B cell (primary cell): Measurements from ENCODE around the gene TOR1A. TPM values are rescaled to one million over a fixed set of nuclear protein-coding genes. Genes with fewer than 3 reads are reported as not detected.

Source experiments
- ATAC-seq: fragments of 200-7000 bp; cut with Tn5 transposase; one replicate; pipeline ENCODE4 v1.10.0; 2021; ENCODE audit warnings: low read depth, mild to moderate bottlenecking, moderate number of reproducible peaks, moderate library complexity
- CTCF ChIA-PET: fragments of 350-600 bp; sonication (Branson Sonifier 250); formaldehyde crosslinking; loops from one replicate; lab custom pipeline; 2021; ENCODE audit warnings: antibody characterized with exemption, inconsistent platforms; lab: Charles Lee
- POLR2A ChIA-PET: fragments of 350-600 bp; sonication (Branson Sonifier 250); formaldehyde crosslinking; loops from one replicate; lab custom pipeline; 2021; ENCODE audit warnings: antibody characterized with exemption; lab: Charles Lee
- DNase-seq: peaks from one replicate; pipeline ENCODE4 v3.0.0; 2013
- H2AFZ ChIP-seq: 2 replicates; pipeline ENCODE4 v1.6.1; 2012; ENCODE audit warnings: mild to moderate bottlenecking, low read depth, low read length; ENCODE audit not compliant: insufficient read depth, poor library complexity, severe bottlenecking
- H3K27ac ChIP-seq, 2 donors: 1 replicate in 1 of 2; 2 replicates in 1 of 2; pipeline ENCODE4 v1.5.1; 2012 to 2013; ENCODE audit warnings: low read length in 2 of 2, mild to moderate bottlenecking in 2 of 2, moderate library complexity in 1 of 2
- H3K27me3 ChIP-seq, 4 experiments: fragments of 200-600 bp in 1 of 4; sonication (generic) in 1 of 4; replicated peaks in 1 of 4; 1 replicate in 2 of 4; 2 replicates in 2 of 4; pipeline versions ENCODE4 v1.6.1 to v1.7.0; 2013 to 2016; ENCODE audit warnings: low read length in 3 of 4, mild to moderate bottlenecking in 2 of 4, mixed read lengths in 1 of 4, moderate library complexity in 1 of 4; ENCODE audit not compliant: insufficient read depth in 4 of 4, control insufficient read depth in 3 of 4; ENCODE audit errors: control extremely low read depth in 1 of 4
- H3K36me3 ChIP-seq, 2 experiments: replicated peaks in 1 of 2; 1 replicate in 1 of 2; 2 replicates in 1 of 2; pipeline versions ENCODE4 v1.6.1 to v1.7.1; 2013; ENCODE audit warnings: low read length in 1 of 2; ENCODE audit not compliant: insufficient read depth in 2 of 2, control insufficient read depth in 1 of 2; ENCODE audit errors: control extremely low read depth in 1 of 2, extremely low read depth in 1 of 2
- H3K4me1 ChIP-seq, 2 donors: fragments of 200-600 bp in 1 of 2; sonication (generic) in 1 of 2; 1 replicate in 1 of 2; 2 replicates in 1 of 2; pipeline versions ENCODE4 v1.5.1 to v1.6.1; 2013 to 2017; ENCODE audit warnings: low read length in 2 of 2; ENCODE audit not compliant: control insufficient read depth in 2 of 2, insufficient read depth in 2 of 2
- H3K4me2 ChIP-seq: replicated peaks from 2 replicates; pipeline ENCODE3; 2012; ENCODE audit warnings: mild to moderate bottlenecking, low read depth, low read length; ENCODE audit not compliant: poor library complexity, severe bottlenecking
- H3K4me3 ChIP-seq, 5 experiments: fragments of 200-600 bp in 1 of 5; sonication (generic) in 1 of 5; 1 replicate in 3 of 5; 2 replicates in 2 of 5; pipeline versions ENCODE4 v1.5.1 to v1.7.0; 2011 to 2016; ENCODE audit warnings: low read length in 4 of 5, mild to moderate bottlenecking in 4 of 5, low read depth in 2 of 5, control low read depth in 1 of 5, moderate library complexity in 1 of 5; ENCODE audit not compliant: insufficient read depth in 1 of 5; ENCODE audit errors: control extremely low read depth in 1 of 5, extremely low read depth in 1 of 5
- H3K79me2 ChIP-seq: fragments of 200-600 bp; sonication (generic); one replicate; pipeline ENCODE4 v1.6.0; 2016; ENCODE audit warnings: low read length; ENCODE audit not compliant: control insufficient read depth, insufficient read depth
- H3K9ac ChIP-seq: fragments of 200-600 bp; sonication (generic); 2 replicates; pipeline ENCODE4 v1.6.1; 2017; ENCODE audit warnings: mild to moderate bottlenecking, low read length, moderate library complexity
- H3K9me3 ChIP-seq, 3 donors: one replicate each; pipeline versions ENCODE4 v1.6.1 to v1.7.1; 2013; ENCODE audit warnings: low read length in 2 of 3; ENCODE audit not compliant: control insufficient read depth in 2 of 3, insufficient read depth in 1 of 3; ENCODE audit errors: control extremely low read depth in 1 of 3
- H4K20me1 ChIP-seq: 2 replicates; pipeline ENCODE4 v1.6.0; 2012; ENCODE audit warnings: mild to moderate bottlenecking, low read length; ENCODE audit not compliant: insufficient read depth, control insufficient read depth, poor library complexity, severe bottlenecking
- H3K27ac Mint-ChIP-seq: one replicate; pipeline ENCODE4 v1.8.0; 2021; ENCODE audit warnings: mixed read lengths
- H3K27me3 Mint-ChIP-seq: one replicate; pipeline ENCODE4 v1.8.0; 2021; ENCODE audit warnings: mixed read lengths
- H3K4me1 Mint-ChIP-seq: one replicate; pipeline ENCODE4 v1.8.0; 2021; ENCODE audit warnings: mixed read lengths
- H3K4me3 Mint-ChIP-seq: one replicate; pipeline ENCODE4 v1.8.0; 2021; ENCODE audit warnings: mixed read lengths
- H3K9me3 Mint-ChIP-seq: one replicate; pipeline ENCODE4 v1.8.0; 2022; ENCODE audit warnings: mixed read lengths; ENCODE audit not compliant: insufficient read depth
- CTCF ChIP-seq: fragments of 200-600 bp; IDR thresholded peaks from one replicate; pipeline ENCODE4 v1.8.0; 2022; ENCODE audit warnings: antibody characterized with exemption, mild to moderate bottlenecking
- EZH2 ChIP-seq: IDR thresholded peaks from 2 replicates; pipeline ENCODE4 v1.6.1; 2012; ENCODE audit warnings: borderline replicate concordance, low read depth, mild to moderate bottlenecking, moderate library complexity, low read length; ENCODE audit not compliant: insufficient read depth, poor library complexity, severe bottlenecking
- WGBS: methylation state at CpG from one replicate; pipeline ENCODE4 v1.1.5; 2013; ENCODE audit warnings: missing lambda C conversion rate; ENCODE audit not compliant: insufficient coverage; 5-methylcytosine and 5-hydroxymethylcytosine counted together
- intact Hi-C: fragments of 100-400 bp; cut with micrococcal nuclease; formaldehyde crosslinking; loops from one replicate; pipeline ENCODE4 v1.10.0; 2022
- polyA plus RNA-seq: library from polyadenylated mRNA; depleted of rRNA; stranded (reverse); fragments of >200 nt; gene quantifications from 2 replicates; pipeline ENCODE4 v1.2.3, GENCODE V29; 2012
- total RNA-seq, 2 donors: library from RNA; stranded (reverse); fragments of 120-200 nt in 1 of 2; gene quantifications; 1 replicate in 1 of 2; 2 replicates in 1 of 2; pipeline versions ENCODE4 v1.2.3 to v1.2.4, GENCODE V29; 2013 to 2022

TOR1A gene
- total and polyA plus RNA-seq, 2 donors (not counting 1 experiment from before 2014, with no cell fraction given), result 28.6 to 30.3 TPM

GRCh38 chr9:129803676-129804060, 20.3 kb downstream of the TOR1A start:
- Histone ChIP-seq H3K36me3 (peaks cover 0 to 9% of the 10 kb centered on the region in 2 experiments), H3K9ac (peak overlapping the region; percentile 87), H4K20me1 (peaks cover 7% of the 10 kb centered on the region), H3K27ac (peak overlapping the region; percentile 26 to 79), H2AFZ (peak overlapping the region; percentile 98), H3K27me3 (no peaks in the 10 kb centered on the region), H3K4me3 (peak overlapping the region; percentile 41 to 96 (median 76)), H3K79me2 (peaks cover 20% of the 10 kb centered on the region), H3K9me3 (no peaks in the 10 kb centered on the region), H3K4me2 (peak overlapping the region; percentile 95), H3K4me1 (peaks cover 6 to 13% of the 10 kb centered on the region in 2 donors)
- ATAC-seq (no peak), DNase-seq (no peak)
- intact Hi-C loops, result loop anchor here (1.0 to 10.0 kb wide), 5 partner anchors 21 to 1081 kb away; partner anchors contain the start of genes C9orf78, CRAT, NTMT1 and PTPA
- ChIA-PET POLR2A (interaction anchor here (1.6 kb wide), 1 partner anchor 722 kb away, joined by 3 read pairs; the partner anchor contains the start of gene DOLPP1), CTCF (interaction anchor here (0.8 to 1.2 kb wide), 2 partner anchors 13 to 83 kb away, joined by 3 to 4 read pairs; no protein-coding TSS in a partner anchor)
- Mint-ChIP-seq H3K27me3 (no peaks in the 10 kb centered on the region), H3K27ac (peak overlapping the region; percentile 95), H3K4me1 (peaks cover 20% of the 10 kb centered on the region), H3K9me3 (no peaks in the 10 kb centered on the region), H3K4me3 (peak overlapping the region; percentile 96)
- no peak for TF ChIP-seq CTCF
- WGBS, result 2% methylated on average over 13 of the region's 14 CpGs

GRCh38 chr9:129802833-129803675, 20.9 kb downstream of the TOR1A start, which contains the start of gene TOR1B:
Gene TOR1B, plus strand, starts transcription at chr9:129803184. Its CDS starts 29 bp downstream, at chr9:129803213.
- Histone ChIP-seq H3K79me2 (peaks cover 20% of the 10 kb centered on the region), H3K27me3 (no peaks in the 10 kb centered on the region), H3K4me1 (peaks cover 6 to 13% of the 10 kb centered on the region in 2 donors), H3K36me3 (peaks cover 0 to 9% of the 10 kb centered on the region in 2 experiments), H3K9me3 (no peaks in the 10 kb centered on the region), H3K4me3 (peak within 1 kb of the TSS; percentile 41 to 96 (median 76)), H3K4me2 (peak within 1 kb of the TSS; percentile 95), H2AFZ (peak within 1 kb of the TSS; percentile 98), H4K20me1 (peaks cover 7% of the 10 kb centered on the region), H3K27ac (peak within 1 kb of the TSS; percentile 71 to 79), H3K9ac (peak within 1 kb of the TSS; percentile 87)
- intact Hi-C loops, result loop anchor here (1.0 to 10.0 kb wide), 5 partner anchors 21 to 1081 kb away; partner anchors contain the start of genes C9orf78, CRAT, NTMT1 and PTPA
- peak within 1 kb of the TSS; percentile 95 for H3K27ac Mint-ChIP-seq
- H3K4me1 Mint-ChIP-seq, result peaks cover 20% of the 10 kb centered on the region
- no peaks in the 10 kb centered on the region for H3K9me3 Mint-ChIP-seq
- DNase-seq, result peak; percentile 98
- POLR2A ChIA-PET, result interaction anchor here (0.6 to 1.6 kb wide), 5 partner anchors 98 to 1815 kb away, joined by 3 to 6 read pairs (median 4); partner anchors contain the start of gene DOLPP1
- CTCF ChIA-PET, result interaction anchor here (0.7 to 1.2 kb wide), 5 partner anchors 13 to 1500 kb away, joined by 3 to 4 read pairs (median 4); no protein-coding TSS in a partner anchor
- H3K27me3 Mint-ChIP-seq, result no peaks in the 10 kb centered on the region
- WGBS, result under 1% methylated on average over 87 of the region's 93 CpGs
- ATAC-seq, result peak; percentile 94
- peak within 1 kb of the TSS; percentile 96 for H3K4me3 Mint-ChIP-seq
- TF ChIP-seq EZH2, result no peak
- TF ChIP-seq CTCF, result no peak
